Measurements from ENCODE around the gene PRKCZ. TPM values are rescaled to one million over a fixed set of nuclear protein-coding genes. Genes with fewer than 3 reads are reported as not detected.

Gene PRKCZ
- total RNA-seq, 1 experiment from 2014 or later = not detected

DNA sequence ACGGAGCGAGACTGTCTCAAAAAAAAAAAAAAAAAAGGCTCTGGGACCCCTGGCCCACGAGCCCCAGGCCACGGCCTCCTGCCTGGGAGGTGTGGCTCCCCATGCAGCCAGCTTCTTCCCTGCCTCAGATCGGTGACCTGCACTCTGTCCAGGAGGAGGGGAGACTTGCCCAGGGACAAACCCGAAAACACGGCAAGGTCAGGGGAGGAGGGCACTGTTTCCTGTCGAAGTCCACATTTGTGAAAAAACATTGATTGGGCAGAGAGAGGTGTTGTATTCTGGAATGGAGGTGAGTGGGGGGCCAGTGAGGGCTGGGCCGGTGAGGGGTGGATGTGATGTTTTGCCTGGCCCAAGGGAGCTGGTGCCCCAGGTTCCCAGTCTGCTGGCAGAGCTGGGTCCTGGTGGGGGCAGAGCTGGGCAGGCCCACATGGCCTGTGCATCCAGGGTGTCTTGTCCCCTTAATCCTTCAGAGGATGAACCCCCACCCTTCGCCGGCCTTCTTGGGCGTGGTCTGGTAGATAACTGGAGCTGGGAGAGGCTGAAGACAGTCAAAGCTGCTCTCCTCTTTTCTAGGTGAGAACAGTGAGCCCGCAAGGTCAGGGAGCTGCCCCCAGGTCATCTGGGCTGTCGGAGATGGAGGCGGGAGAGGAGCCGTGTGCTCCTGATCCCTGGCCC is 156.7 kb downstream of the PRKCZ start:
- no peak for DNase-seq (ENCODE audit: low read depth)

DNA sequence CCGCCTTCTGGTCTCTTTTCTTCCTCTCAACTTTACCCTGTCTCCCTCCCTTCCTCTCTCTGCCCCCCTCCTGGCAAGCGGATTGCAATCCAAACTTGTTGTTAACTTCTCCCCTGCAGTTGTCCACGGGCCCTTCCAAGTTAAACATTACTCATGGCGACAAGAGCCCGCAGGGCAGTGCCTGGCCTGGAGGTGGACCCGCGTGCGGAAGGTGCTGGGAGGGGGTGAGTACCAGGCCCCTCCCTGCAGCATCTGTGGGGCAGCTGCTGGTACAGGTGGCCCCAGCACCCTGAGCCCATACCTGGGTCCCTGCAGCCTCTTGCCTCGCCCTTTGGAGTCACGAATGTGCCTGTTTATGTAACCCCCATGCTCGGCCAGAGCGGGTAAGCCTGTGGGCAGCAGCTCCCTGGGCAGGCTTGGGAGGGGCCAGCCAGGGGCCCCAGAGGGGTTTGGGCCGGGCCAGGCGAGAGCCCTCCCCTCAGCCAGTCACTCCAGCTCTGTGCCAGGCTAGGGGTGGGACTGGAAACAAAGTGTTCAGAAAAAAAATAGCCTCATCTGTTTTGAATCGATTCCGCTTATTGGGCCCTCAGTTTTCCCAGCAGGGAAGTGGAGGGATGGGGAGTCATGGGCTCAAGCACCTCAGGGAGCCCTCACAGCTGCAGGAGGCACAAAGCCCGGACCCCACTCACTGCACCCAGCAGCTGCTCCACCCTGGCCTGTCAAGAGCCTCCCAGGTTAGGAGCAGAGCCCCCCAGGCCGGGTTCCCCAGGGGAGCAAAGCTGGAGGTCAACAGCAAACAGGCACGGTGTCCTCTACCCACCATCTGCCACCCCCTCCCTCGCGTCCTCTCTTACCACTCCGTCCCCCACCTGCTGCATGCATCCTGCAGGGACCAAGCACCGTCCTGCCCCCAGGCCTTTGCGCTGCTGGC is 158.4 kb downstream of the PRKCZ start:
- peak; percentile 81 for DNase-seq (ENCODE audit: low read depth)

- DNase-seq (ENCODE audit: low read depth) = no peak
Observed at GRCh38 chr1:2209400-2210083, 159.3 kb downstream of the PRKCZ start.

DNA sequence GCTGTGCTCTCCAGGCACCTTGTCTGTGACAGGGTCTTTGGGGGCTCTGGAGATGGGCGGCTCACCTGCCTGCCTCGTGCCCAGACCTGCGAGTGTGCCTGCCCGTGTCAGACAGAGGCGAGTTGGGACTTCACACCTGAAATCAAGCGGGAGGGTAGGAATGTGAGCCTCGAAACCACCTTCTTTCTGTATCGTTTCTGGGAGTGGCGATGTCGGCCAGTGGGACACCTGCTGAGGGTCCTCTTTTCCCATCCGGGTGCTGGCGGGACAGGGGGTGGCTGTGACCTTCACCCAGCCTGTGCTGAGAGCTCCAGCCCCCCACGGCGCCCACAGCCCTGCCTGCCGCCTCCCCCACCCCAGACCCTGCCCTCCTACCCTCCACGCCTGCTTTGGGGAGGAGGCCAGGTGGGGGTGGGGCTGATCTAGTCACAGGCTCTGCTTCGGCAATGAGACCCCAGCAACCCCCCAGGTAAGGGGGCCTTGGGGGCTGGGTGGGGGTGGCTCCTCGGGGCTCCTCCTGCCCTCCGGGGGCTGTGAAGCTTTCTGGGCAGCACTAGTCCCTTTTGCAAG is 160.0 kb downstream of the PRKCZ start:
- DNase-seq (ENCODE audit: low read depth) = no peak

DNA sequence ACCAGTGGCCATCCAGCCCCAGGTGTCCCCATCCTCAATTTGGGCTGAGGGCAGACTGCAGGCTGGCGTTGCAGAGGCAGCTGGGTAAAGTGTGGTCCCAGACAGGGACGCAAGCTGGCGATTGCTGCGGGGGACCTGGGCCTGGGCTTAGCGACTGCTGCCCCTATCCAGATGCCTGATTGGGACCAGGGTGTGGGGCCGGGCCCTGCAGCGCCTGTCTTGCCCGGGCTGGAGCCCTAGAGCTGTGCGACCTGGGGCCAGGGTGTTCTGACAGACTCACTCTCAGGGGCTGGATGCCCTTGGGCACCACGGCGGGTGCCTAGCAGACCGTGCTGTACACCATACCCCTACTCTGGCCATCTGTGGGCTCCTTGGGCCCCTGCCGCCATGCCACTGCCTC is 160.6 kb downstream of the PRKCZ start:
- no peak for DNase-seq (ENCODE audit: low read depth)

DNA sequence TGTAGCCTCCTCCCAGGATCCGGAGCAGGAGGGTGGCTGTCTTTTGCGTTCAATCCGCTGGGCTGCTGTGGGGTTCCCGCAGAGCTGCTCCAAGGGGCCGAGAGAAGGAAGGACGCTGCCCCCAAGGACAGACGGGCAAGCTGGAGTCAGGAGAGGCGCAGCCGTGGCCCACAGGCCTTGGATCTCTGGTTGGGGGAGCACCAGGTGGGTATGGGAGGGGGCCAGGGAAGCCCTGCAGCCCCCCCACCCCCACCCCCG is 162.0 kb downstream of the PRKCZ start:
- no peak for DNase-seq (ENCODE audit: low read depth)

- peak; percentile 95 for DNase-seq (ENCODE audit: low read depth)
Observed at GRCh38 chr1:2212532-2213491, 162.6 kb downstream of the PRKCZ start.

GRCh38 chr1:2213576-2214505 is 163.6 kb downstream of the PRKCZ start:
- no peak for DNase-seq (ENCODE audit: low read depth)

DNA sequence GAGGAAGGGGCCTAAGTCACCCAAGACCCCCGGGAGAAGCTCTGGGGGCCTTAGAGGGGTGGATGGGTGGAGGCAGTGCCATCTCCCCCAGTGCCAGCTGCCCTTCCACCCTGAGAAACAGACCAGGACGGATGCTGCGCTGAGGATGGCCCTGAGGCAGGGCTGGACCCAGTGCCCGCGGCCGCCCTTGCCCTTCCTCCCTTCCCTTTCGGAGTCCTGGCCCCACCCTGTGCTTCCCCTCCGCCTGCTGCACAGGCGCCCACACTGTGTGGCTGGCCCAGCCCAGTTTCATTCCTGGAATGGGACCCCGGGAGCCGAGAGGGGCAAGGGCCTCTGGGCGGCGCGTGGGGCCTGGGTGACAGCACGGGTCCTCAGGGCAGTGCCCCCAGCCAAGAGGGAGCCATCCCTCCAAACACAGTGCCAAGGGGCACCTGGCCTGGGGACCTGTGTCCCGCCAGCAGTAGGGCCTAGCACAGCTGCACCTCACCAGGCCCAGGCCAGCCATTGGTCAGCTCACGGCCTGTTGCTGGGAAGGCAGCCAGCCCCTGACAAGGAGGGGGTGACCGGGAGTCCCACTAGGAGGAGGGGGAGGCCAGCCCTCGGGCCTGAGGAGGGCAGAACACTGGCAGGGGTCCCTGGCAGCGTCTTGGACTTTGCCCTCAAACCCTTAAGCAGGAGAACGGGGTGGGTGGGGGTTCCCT is 164.5 kb downstream of the PRKCZ start:
- no peak for DNase-seq (ENCODE audit: low read depth)

DNA sequence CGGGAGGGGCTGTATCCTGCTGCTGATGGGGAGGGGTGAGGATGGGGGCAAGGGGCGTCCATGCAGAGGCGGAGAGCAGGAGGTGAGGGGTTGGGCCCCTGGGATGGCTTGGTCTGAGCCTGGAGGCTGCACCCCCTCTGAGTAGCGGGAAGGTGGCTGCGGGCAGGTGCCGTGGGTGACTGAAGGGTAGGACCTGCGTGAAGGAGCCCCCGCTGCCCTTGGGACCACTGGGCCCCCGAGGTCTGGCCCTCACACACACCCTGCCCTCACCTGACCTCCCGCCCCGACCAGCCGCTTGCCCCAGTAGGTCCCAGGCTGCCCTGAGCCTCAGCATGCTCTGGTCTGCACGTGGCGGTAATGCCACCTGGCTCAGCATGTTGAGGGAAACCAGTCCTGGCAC is 165.1 kb downstream of the PRKCZ start:
- no peak for DNase-seq (ENCODE audit: low read depth)

- no peak for DNase-seq (ENCODE audit: low read depth)
Observed at GRCh38 chr1:2215909-2216766, 165.9 kb downstream of the PRKCZ start.

- DNase-seq (ENCODE audit: low read depth) = no peak
Observed at GRCh38 chr1:2216767-2217058, 166.5 kb downstream of the PRKCZ start.

- no peak for DNase-seq (ENCODE audit: low read depth)
Observed at GRCh38 chr1:2221271-2221670, 171.1 kb downstream of the PRKCZ start.

- DNase-seq (ENCODE audit: low read depth) = no peak
Observed at GRCh38 chr1:2224170-2224584, 174.0 kb downstream of the PRKCZ start.

GRCh38 chr1:2224631-2225428 is 174.6 kb downstream of the PRKCZ start:
- DNase-seq (ENCODE audit: low read depth) = no peak

GRCh38 chr1:2226525-2227345 is 176.5 kb downstream of the PRKCZ start:
- DNase-seq (ENCODE audit: low read depth) = no peak
